ENCODE results near the gene TDRD5. TPM values are rescaled to one million over a fixed set of nuclear protein-coding genes. Genes with fewer than 3 reads are reported as not detected.
"Not testable (repeated sequence)": the region's sequence is repeated elsewhere in the genome, so short reads cannot be mapped to it uniquely, and the experiment has no call there.

TDRD5 gene
- total RNA-seq, 2 donors from 2014 or later, result 0.92 to 1.9 TPM

GRCh38 chr1:179589509-179589908, 2.1 kb upstream of the TDRD5 start:
- DNase-seq (no peak), ATAC-seq (no peak)
- intact Hi-C loops (cut with DNase I, micrococcal nuclease), result no loop called here

DNA sequence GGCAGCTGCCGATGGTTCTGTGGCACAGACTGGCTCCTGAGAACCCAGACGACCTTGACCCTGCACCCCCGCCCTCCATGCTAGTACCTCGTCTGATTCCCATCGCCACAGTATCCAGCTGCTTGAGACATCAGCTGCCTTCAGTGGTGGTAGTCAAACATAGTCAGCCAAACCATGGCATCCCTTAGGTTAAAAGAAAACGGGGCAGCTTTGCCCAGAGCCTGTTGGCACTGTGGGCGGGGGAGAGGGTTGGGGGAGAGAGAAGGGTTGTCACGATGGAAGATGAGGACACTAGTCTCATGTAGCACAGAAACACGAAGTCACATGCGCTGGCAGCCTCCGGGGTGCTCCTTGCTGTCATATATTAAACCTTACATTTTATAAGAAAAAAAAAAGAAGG, 961 bp upstream of the TDRD5 start:
- intact Hi-C loops (cut with DNase I, micrococcal nuclease), result no loop called here

DNA sequence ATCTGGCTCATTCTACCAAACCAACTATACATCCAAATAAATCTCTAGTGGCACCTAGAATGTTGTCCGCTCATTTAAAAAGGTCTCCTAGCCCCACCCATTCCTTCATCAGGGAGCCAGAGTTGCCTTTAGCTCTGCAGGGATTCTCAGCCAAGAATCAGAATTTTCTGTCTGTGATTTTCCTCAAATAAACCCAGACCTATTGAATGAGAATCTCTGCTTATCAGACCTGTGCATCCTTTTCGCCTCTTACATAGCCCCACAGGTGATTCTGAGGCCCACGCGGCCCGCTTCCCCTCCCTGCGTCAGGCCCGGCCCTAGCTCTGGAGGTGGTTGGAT, 410 bp upstream of the TDRD5 start:
- ATAC-seq, result no peak

More for the DNA sequence above, 961 bp upstream of the TDRD5 start:
- DNase-seq, result no peak
- no peak for ATAC-seq

GRCh38 chr1:179598631-179599030, 7.0 kb downstream of the TDRD5 start:
- ATAC-seq, result no peak
- no peak for DNase-seq
- intact Hi-C loops (cut with DNase I, micrococcal nuclease), result no loop called here

More for the DNA sequence above, 410 bp upstream of the TDRD5 start:
- DNase-seq, result no peak
- intact Hi-C loops (cut with DNase I, micrococcal nuclease), result no loop called here

DNA sequence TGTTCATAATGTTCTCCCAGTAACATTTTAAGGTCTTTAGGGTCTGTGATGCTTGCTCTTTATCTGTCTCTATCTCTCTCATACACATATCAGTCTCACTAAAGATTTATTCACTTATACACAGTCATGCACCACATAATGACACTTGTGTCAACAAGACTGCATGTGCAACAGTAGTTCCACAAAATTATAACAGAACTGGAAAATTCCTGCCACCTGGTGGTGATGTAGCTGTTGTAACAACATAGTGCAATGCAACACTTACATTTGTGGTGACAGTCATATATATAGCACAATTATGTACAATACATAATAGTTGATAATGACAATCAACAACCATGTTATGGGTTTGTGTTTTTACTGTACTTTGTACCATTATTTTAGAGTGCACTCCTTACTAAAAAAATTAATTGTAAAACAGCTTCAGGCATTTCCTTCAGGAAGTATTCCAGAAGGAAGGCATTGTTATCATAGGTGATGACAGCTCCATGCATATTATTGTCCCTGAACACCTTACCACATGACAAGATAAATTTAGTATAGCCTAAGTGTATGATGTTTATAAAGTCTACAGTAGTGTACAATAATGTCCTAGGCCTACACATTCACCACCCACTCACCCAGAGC, 8.1 kb downstream of the TDRD5 start:
- peak; percentile 96 for ATAC-seq
- DNase-seq, result peak in 1 of 2 donors; percentile 43
- intact Hi-C loops (cut with DNase I, micrococcal nuclease), result no loop called here

DNA sequence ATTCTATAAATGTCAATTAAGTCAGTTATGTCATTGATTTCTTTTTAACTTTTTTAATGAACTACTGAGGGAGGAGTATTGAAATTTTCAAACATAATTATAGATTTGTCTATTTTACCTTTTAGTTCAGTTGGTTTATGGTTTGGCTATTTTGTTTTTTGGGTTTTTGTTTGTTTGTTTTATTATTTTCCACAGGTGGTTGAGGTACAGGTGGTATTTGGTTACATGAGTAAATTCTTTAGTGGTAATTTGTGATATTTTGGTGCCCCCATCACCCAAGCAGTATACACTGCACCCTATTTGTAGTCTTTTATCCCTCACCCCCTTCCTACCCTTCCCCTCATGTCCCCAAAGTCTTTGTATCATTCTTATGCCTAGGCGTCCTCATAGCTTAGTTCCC, 9.5 kb downstream of the TDRD5 start:
- DNase-seq, result no peak
- no peak for ATAC-seq
- intact Hi-C loops (cut with DNase I, micrococcal nuclease), result no loop called here

- intact Hi-C loops (cut with DNase I, micrococcal nuclease), result no loop called here
- no peak for DNase-seq
- ATAC-seq, result no peak
Observed at GRCh38 chr1:179612361-179612760, 20.7 kb downstream of the TDRD5 start.

- ATAC-seq (no peak), DNase-seq (no peak)
- intact Hi-C loops (cut with DNase I, micrococcal nuclease), result no loop called here
Observed at GRCh38 chr1:179630719-179631118, 39.1 kb downstream of the TDRD5 start.

GRCh38 chr1:179632868-179633267, 41.2 kb downstream of the TDRD5 start:
- ATAC-seq, result no peak
- no peak for DNase-seq
- intact Hi-C loops (cut with DNase I, micrococcal nuclease), result no loop called here

DNA sequence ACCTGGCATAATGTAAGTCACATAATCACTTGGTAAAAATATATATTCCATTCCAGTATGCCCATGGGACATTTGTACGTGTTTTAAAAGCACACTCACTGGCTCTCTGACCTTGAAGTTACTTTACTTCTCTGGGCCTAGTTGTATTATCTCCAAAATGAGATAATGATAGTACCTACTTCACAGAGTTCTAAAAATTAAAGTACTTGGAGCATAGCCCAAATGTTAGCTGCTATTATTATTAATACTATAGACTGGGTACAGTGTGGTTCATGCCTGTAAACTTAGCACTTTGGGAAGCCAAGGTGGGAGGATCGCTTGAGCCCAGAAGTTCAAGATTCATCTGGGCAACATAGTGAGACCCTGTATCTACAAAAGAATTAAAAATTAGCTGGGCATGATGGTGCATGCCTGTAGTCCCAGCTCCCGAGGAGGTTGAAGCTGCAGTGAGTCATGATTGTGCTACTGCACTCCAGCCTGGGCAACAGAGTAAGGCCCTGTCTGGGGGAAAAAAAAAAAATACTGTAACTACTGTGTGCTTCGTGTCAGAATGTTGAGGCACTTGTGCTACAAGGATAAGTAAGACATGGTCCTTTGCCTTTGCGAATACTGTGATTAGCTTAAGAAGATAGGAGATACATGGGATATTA, 45.7 kb downstream of the TDRD5 start:
- no peak for DNase-seq
- intact Hi-C loops (cut with DNase I, micrococcal nuclease), result no loop called here

GRCh38 chr1:179661018-179661417, 69.4 kb downstream of the TDRD5 start:
- DNase-seq, result no peak
- intact Hi-C loops (cut with DNase I, micrococcal nuclease), result no loop called here
- ATAC-seq, result no peak

More for the DNA sequence above, 45.7 kb downstream of the TDRD5 start:
- ATAC-seq, result no peak

DNA sequence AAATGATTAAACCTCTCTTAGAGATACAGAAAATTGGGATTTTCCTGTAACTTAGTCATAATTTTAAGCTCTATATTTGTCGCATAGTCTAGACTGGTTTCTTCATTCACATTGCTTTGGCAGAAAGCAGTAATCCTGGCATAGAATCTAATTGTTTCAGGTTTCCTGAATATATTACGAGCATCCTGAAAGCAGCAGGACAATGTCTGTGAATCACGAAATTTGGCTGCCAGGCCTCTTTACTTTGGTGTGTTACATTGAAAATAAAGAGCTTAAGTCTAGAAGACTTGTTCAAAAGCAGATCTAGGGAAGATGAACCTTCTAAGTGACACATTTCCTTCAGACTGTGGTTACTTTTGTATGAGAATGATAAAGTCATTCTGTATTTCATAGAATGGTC, 72.2 kb downstream of the TDRD5 start:
- intact Hi-C loops (cut with DNase I, micrococcal nuclease), result no loop called here
- no peak for ATAC-seq

GRCh38 chr1:179677882-179678281, 86.2 kb downstream of the TDRD5 start:
- intact Hi-C loops (cut with DNase I, micrococcal nuclease), result no loop called here
- DNase-seq (no peak), ATAC-seq (no peak)

More for the DNA sequence above, 72.2 kb downstream of the TDRD5 start:
- DNase-seq, result no peak

DNA sequence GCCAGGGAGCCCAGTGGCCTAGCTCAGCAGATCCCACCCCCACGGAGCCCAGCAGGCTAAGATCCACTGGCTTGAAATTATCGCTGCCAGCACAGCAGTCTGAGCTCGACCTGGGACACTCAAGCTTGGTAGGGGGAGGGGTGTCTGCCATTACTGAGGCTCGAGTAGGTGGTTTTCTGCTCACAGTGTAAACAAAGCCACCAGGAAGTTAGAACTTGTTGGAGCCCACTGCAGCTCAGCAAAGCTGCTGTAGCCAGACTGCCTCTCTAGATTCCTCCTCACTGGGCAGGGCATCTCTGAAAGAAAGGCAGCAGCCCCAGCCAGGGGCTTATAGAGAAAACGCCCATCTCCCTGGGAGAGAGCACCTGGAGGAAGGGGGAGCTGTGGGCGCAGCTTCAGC, 102.9 kb downstream of the TDRD5 start:
- ATAC-seq; intact Hi-C loops (cut with DNase I, micrococcal nuclease); DNase-seq: not testable (repeated sequence)

DNA sequence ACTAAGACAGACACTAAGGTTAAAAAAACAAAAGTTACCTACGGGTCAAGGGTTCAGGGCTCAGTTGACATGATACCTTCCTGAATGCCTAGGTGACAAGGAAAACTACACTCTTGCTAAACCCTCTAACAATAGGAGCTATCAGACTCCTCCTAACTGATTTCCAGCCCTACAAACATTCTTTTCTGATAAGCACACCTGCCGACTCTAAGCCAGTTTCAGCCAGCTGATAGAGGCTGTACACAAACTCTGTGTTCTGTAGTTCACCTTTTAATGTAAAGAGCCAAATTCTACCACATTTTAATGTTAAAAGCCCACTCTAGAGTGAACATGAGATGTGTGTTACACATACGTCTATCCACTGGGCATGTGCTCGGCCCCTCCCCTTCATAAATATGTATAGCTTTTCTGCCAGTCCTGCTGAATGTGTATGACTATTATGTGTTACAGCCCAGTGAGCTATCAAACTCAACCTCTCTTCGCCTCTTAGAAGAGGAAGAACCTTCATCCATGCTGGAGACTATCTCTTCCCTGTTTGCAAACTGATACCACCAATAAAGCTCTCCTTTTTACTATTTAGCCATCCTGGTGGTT, 111.4 kb downstream of the TDRD5 start:
- no peak for DNase-seq
- intact Hi-C loops (cut with DNase I, micrococcal nuclease), result loop anchor here in 1 of 2 donors (10.0 kb wide), 1 partner anchor 112 kb away; no protein-coding TSS in a partner anchor
- peak; percentile 40 for ATAC-seq

GRCh38 chr1:179706339-179706941, 114.8 kb downstream of the TDRD5 start:
- DNase-seq (peak; percentile 37 to 39), ATAC-seq (peak; percentile 40)
- intact Hi-C loops (cut with DNase I, micrococcal nuclease), result loop anchor here (2.0 to 10.0 kb wide), 2 partner anchors 108 kb away; no protein-coding TSS in a partner anchor

- intact Hi-C loops (cut with DNase I, micrococcal nuclease), result loop anchor here (2.0 to 10.0 kb wide), 2 partner anchors 107 kb away; no protein-coding TSS in a partner anchor
- DNase-seq (no peak), ATAC-seq (no peak)
Observed at GRCh38 chr1:179707406-179707805, 115.8 kb downstream of the TDRD5 start.

- ATAC-seq (no peak), DNase-seq (no peak)
- intact Hi-C loops (cut with DNase I, micrococcal nuclease), result loop anchor here in 1 of 2 donors (10.0 kb wide), 1 partner anchor 106 kb away; no protein-coding TSS in a partner anchor
Observed at GRCh38 chr1:179708434-179709195, 117.0 kb downstream of the TDRD5 start.

GRCh38 chr1:179709841-179710329, 118.3 kb downstream of the TDRD5 start:
- intact Hi-C loops (cut with DNase I, micrococcal nuclease), result loop anchor here in 1 of 2 donors (10.0 kb wide), 1 partner anchor 105 kb away; no protein-coding TSS in a partner anchor
- ATAC-seq (no peak), DNase-seq (no peak)

Data from left colon (tissue), 2 donors.